Upper lobe of left lung (tissue), 6 donors: ENCODE measurements around the gene TMEM106B. TPM values are rescaled to one million over a fixed set of nuclear protein-coding genes. Genes with fewer than 3 reads are reported as not detected.
"Not testable (repeated sequence)": the region's sequence is repeated elsewhere in the genome, so short reads cannot be mapped to it uniquely, and the experiment has no call there.

Source experiments
- ATAC-seq, 2 donors: fragments of 200-7000 bp; cut with Tn5 transposase; one replicate each; pipeline ENCODE4 v1.9.1; 2022; ENCODE audit warnings: mild to moderate bottlenecking in 2 of 2, moderate library complexity in 2 of 2; ENCODE audit not compliant: low FRiP score in 2 of 2
- DNase-seq, 2 donors: peaks; one replicate each; pipeline ENCODE4 v3.0.0-alpha.2; 2019 to 2020
- H3K27ac ChIP-seq, 4 donors: fragments of 200-600 bp; sonication (generic); one replicate each; pipeline ENCODE4 v1.5.1; 2016 to 2019
- H3K27me3 ChIP-seq, 4 donors: fragments of 200-600 bp; sonication (generic); one replicate each; pipeline ENCODE4 v1.5.1; 2017 to 2019
- H3K36me3 ChIP-seq, 4 donors: fragments of 200-600 bp; sonication (generic); one replicate each; pipeline ENCODE4 v1.5.1; 2016 to 2019
- H3K4me1 ChIP-seq, 4 donors: fragments of 200-600 bp; sonication (generic); one replicate each; pipeline ENCODE4 v1.5.1; 2018 to 2019
- H3K4me3 ChIP-seq, 4 donors: fragments of 200-600 bp; sonication (generic); one replicate each; pipeline ENCODE4 v1.5.1; 2017 to 2019; ENCODE audit warnings: mild to moderate bottlenecking in 2 of 4, moderate library complexity in 1 of 4
- H3K9me3 ChIP-seq, 4 donors: fragments of 200-600 bp; sonication (generic); one replicate each; pipeline ENCODE4 v1.5.1; 2018 to 2019
- EP300 ChIP-seq, 4 donors: sonication (generic); formaldehyde crosslinking; IDR thresholded peaks; one replicate each; pipeline ENCODE4 v1.5.1; 2017; ENCODE audit warnings: antibody characterized with exemption in 4 of 4, control low read depth in 2 of 4
- POLR2A ChIP-seq, 4 donors: fragments of 450-650 bp; IDR thresholded peaks; one replicate each; pipeline ENCODE4 v1.5.1; 2016 to 2017; ENCODE audit warnings: antibody characterized with exemption in 4 of 4, mild to moderate bottlenecking in 2 of 4
- POLR2AphosphoS5 ChIP-seq, 2 donors: sonication (generic); formaldehyde crosslinking; IDR thresholded peaks; one replicate each; pipeline ENCODE4 v1.5.1; 2017; ENCODE audit warnings: antibody characterized with exemption in 2 of 2
- WGBS, 2 donors: methylation state at CpG; one replicate each; pipeline ENCODE4 v1.1.5; 2017 to 2018; 5-methylcytosine and 5-hydroxymethylcytosine counted together
- total RNA-seq, 6 donors: library from RNA; depleted of rRNA in 4 of 6; stranded (reverse); fragments of >200 nt in 4 of 6; gene quantifications; one replicate each; pipeline versions ENCODE4 v1.1.0 to v1.2.1, GENCODE V29; 2016 to 2021
- TF ChIP-seq, protein P1 (sequence below), 6 experiments: fragments of 450-650 bp in 4 of 6; fragments of 200-600 bp in 2 of 6; sonication (generic) in 2 of 6; IDR thresholded peaks; one replicate each; pipeline ENCODE4 v1.5.1; 2016 to 2019; ENCODE audit warnings: antibody characterized with exemption in 6 of 6
- donor health status: DM: no; HTN: no; CAD: no; lungs with moderate emphysema.
- donor health status: DM: no; HTN: yes; CAD: no; lungs with severe emphysema.

Gene TMEM106B
- total RNA-seq, 6 donors from 2014 or later, result 6.3 to 46.2 (median 31.9) TPM

DNA sequence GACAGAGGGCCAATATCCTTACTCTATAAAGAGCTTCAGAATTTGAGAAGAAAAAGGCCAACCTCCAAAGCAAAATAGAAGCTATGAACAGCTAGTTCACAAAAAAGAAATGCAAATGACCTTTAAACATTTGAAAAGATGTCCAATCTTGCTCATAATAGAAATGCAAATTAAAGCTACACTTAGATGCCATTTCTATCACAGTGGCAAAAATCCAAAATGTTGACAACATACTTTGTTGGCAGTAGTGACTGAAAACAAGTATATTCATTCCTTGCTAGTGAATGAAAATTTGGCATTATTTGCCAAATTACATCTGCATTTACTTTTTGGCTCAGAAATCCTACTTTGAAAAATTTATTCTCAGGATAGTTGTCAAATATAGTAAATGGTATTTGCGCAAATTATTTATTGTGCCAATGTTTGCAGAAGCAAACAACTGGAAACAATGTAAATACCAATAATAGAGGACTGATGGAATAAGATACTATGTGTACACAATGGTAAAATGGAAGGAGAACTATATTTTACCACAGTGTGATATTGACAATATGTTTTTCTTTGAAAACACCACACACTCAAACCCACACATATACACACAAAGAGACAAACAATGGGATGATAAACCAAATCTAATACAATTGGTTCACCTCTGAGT lies 9.4 kb downstream of the TMEM106B start:
- no peak for ATAC-seq
- Histone ChIP-seq H3K27ac (no peak overlapping the region), H3K27me3 (no peaks in the 10 kb centered on the region), H3K9me3 (no peaks in the 10 kb centered on the region), H3K36me3 (peaks cover 0 to 52% (median 8%) of the 10 kb centered on the region in 4 donors), H3K4me3 (no peak overlapping the region), H3K4me1 (peaks cover 0 to 3% (median 0%) of the 10 kb centered on the region in 4 donors)
- no peak for DNase-seq
- 89 to 91% methylated on average over 1 of the region's 1 CpG for WGBS, 2 donors
- TF ChIP-seq POLR2A (IDR thresholded peaks at IDR 0.05) (no peak), EP300 (IDR thresholded peaks at IDR 0.05) (no peak), POLR2AphosphoS5 (IDR thresholded peaks at IDR 0.05) (no peak)
- TF ChIP-seq, protein P1, sequence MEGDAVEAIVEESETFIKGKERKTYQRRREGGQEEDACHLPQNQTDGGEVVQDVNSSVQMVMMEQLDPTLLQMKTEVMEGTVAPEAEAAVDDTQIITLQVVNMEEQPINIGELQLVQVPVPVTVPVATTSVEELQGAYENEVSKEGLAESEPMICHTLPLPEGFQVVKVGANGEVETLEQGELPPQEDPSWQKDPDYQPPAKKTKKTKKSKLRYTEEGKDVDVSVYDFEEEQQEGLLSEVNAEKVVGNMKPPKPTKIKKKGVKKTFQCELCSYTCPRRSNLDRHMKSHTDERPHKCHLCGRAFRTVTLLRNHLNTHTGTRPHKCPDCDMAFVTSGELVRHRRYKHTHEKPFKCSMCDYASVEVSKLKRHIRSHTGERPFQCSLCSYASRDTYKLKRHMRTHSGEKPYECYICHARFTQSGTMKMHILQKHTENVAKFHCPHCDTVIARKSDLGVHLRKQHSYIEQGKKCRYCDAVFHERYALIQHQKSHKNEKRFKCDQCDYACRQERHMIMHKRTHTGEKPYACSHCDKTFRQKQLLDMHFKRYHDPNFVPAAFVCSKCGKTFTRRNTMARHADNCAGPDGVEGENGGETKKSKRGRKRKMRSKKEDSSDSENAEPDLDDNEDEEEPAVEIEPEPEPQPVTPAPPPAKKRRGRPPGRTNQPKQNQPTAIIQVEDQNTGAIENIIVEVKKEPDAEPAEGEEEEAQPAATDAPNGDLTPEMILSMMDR (IDR thresholded peaks at IDR 0.05), result no peak

DNA sequence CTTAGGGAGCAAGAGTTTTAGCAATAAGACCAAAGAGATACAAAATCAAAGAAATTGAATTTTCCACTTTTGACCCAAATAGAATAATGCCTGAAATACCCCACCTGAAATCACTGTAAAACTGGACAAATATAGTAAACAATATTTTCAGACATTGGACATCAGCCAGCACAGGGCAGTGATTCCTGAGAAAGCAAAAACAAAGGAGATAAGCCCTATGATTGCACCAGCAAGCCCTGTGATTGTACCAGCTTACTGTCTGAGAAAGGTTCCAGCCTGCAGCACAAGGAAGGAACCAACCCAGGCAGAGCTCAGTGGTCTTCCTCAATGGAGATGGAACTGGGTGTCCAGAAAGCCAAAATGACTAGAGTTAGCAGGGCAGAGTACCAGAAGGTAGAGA lies 10.3 kb downstream of the TMEM106B start:
- Histone ChIP-seq H3K36me3 (peaks cover 0 to 45% (median 8%) of the 10 kb centered on the region in 4 donors), H3K9me3 (no peaks in the 10 kb centered on the region), H3K4me1 (peaks cover 0 to 3% (median 0%) of the 10 kb centered on the region in 4 donors), H3K27me3 (no peaks in the 10 kb centered on the region), H3K27ac (no peak overlapping the region), H3K4me3 (no peak overlapping the region)
- TF ChIP-seq, protein P1 (IDR thresholded peaks at IDR 0.05), result no peak
- no peak for TF ChIP-seq POLR2AphosphoS5 (IDR thresholded peaks at IDR 0.05)
- TF ChIP-seq POLR2A (IDR thresholded peaks at IDR 0.05), result no peak
- ATAC-seq, result no peak
- DNase-seq, result no peak

DNA sequence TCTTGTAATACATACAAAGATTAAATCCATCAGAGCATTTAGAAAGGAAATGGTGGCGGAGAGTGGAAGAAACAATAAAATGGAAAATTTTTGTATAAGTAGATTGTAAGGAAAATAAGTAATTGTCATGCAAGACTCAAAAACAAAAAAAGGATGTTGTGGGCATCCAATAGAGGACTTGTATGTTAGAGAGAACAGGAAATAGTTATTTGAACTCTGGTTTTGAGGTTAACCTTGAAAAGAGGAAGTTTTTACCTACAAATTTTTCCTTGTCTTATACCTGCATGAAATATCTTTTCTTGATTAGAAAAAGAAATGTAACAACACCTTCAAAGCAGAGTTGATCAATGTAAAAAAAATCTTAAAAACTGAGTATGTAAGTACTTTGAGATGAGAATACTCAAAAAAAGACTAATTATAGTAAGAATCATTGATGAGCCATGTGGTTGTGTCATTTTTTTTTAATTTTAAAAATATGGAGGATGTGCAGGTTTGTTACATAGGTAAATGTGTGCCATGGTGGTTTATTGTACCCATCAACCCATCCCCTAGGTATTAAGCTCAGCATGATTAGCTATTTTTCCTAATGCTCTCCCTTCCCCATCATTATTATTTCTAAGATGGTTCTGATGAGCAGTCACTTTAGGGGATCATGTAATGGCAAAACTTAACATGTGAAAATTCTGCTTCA lies 11.9 kb downstream of the TMEM106B start:
- ATAC-seq, result no peak
- 2 to 42% methylated on average over 1 of the region's 1 CpG for WGBS, 2 donors
- no peak overlapping the region for H3K4me3 ChIP-seq
- no peak for DNase-seq
- peaks cover 0 to 41% (median 8%) of the 10 kb centered on the region in 4 donors for H3K36me3 ChIP-seq
- no peak for TF ChIP-seq POLR2AphosphoS5 (IDR thresholded peaks at IDR 0.05)
- TF ChIP-seq, protein P1 (IDR thresholded peaks at IDR 0.05), result no peak
- no peak for TF ChIP-seq POLR2A (IDR thresholded peaks at IDR 0.05)
- no peak for TF ChIP-seq EP300 (IDR thresholded peaks at IDR 0.05)
- H3K27ac ChIP-seq, result no peak overlapping the region
- no peaks in the 10 kb centered on the region for H3K4me1 ChIP-seq
- no peaks in the 10 kb centered on the region for H3K27me3 ChIP-seq
- H3K9me3 ChIP-seq, result no peaks in the 10 kb centered on the region

DNA sequence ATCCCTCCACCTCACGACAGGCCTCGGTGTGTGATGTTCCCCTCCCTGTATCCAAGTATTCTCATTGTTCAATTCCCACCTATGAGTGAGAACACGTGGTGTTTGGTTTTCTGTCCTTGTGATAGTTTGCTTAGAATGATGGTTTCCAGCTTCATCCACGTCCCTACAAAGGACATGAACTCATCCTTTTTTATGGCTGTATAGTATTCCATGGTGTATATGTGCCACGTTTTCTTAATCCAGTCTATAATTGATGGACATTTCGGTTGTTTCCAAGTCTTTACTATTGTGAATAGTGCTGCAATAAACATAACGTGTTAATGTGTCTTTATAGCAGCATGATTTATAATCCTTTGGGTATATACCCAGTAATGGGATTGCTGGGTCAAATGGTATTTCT lies 13.9 kb downstream of the TMEM106B start:
- WGBS, 2 donors, result 69 to 89% methylated on average over 7 of the region's 7 CpGs
- H3K27me3 ChIP-seq, ATAC-seq, H3K4me1 ChIP-seq, H3K9me3 ChIP-seq, H3K27ac ChIP-seq, H3K4me3 ChIP-seq, DNase-seq: not testable (repeated sequence)
- peaks cover 0 to 26% (median 6%) of the 10 kb centered on the region in 4 donors for H3K36me3 ChIP-seq

DNA sequence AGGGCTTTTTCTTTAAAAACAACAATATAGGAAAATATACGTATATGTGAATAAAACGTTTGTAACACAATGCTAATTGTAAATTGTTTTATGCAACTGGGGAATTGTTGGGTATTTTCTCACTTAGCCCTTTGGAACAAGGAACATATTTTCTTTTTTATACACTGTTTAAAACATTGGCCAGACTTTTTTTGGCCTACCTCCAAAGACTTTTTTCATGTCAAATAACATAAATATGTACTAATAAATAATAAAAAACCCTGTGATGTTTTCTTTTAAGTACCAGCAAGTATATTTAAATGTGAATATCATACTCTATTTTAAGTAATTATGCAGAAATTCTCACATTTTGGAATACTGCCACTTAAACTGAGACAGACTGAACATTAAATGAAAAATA lies 15.7 kb downstream of the TMEM106B start:
- ATAC-seq, result no peak
- H3K36me3 ChIP-seq, result peaks cover 0 to 31% (median 6%) of the 10 kb centered on the region in 4 donors
- no peak for TF ChIP-seq EP300 (IDR thresholded peaks at IDR 0.05)
- TF ChIP-seq, protein P1 (IDR thresholded peaks at IDR 0.05), result no peak
- no peak for TF ChIP-seq POLR2AphosphoS5 (IDR thresholded peaks at IDR 0.05)
- H3K4me3 ChIP-seq, result no peak overlapping the region
- H3K4me1 ChIP-seq, result no peaks in the 10 kb centered on the region
- no peak for DNase-seq
- H3K9me3 ChIP-seq, result no peaks in the 10 kb centered on the region
- H3K27ac ChIP-seq, result no peak overlapping the region
- H3K27me3 ChIP-seq, result no peaks in the 10 kb centered on the region
- WGBS, 2 donors, result 65 to 71% methylated on average over 2 of the region's 2 CpGs
